CD4-positive, alpha-beta T cell treated with Interleukin-12 subunit alpha and Interleukin-12 subunit beta, for 1 hour (primary cell): ENCODE results near the gene DSCAML1.
"Not testable (repeated sequence)": the region's sequence is repeated elsewhere in the genome, so short reads cannot be mapped to it uniquely, and the experiment has no call there.

Experiments
- DNase-seq: peaks from one replicate; pipeline ENCODE4 v3.0.0-alpha.2; 2020

Gene DSCAML1

GRCh38 chr11:117792241-117792640 lies 4.8 kb downstream of the DSCAML1 start:
- DNase-seq: no peak

GRCh38 chr11:117790279-117790678 lies 6.7 kb downstream of the DSCAML1 start:
- DNase-seq: no peak

GRCh38 chr11:117789241-117789640 lies 7.8 kb downstream of the DSCAML1 start:
- DNase-seq: no peak

- no peak for DNase-seq
Observed at GRCh38 chr11:117786135-117786870, 10.7 kb downstream of the DSCAML1 start.

- DNase-seq: no peak
Observed at GRCh38 chr11:117782101-117782500, 14.9 kb downstream of the DSCAML1 start.

GRCh38 chr11:117781627-117782026 lies 15.4 kb downstream of the DSCAML1 start:
- no peak for DNase-seq

GRCh38 chr11:117780456-117780855 lies 16.6 kb downstream of the DSCAML1 start:
- no peak for DNase-seq

GRCh38 chr11:117774553-117774952 lies 22.5 kb downstream of the DSCAML1 start:
- no peak for DNase-seq

GRCh38 chr11:117772360-117772759 lies 24.7 kb downstream of the DSCAML1 start:
- DNase-seq: no peak

- DNase-seq: no peak
Observed at GRCh38 chr11:117771841-117772240, 25.2 kb downstream of the DSCAML1 start.

GRCh38 chr11:117771197-117771596 lies 25.8 kb downstream of the DSCAML1 start:
- DNase-seq: no peak

GRCh38 chr11:117770061-117770460 lies 27.0 kb downstream of the DSCAML1 start:
- DNase-seq: no peak

GRCh38 chr11:117769533-117769932 lies 27.5 kb downstream of the DSCAML1 start:
- no peak for DNase-seq

- no peak for DNase-seq
Observed at GRCh38 chr11:117768506-117768905, 28.5 kb downstream of the DSCAML1 start.

GRCh38 chr11:117767071-117767470 lies 29.9 kb downstream of the DSCAML1 start:
- DNase-seq: no peak

GRCh38 chr11:117766576-117766975 lies 30.4 kb downstream of the DSCAML1 start:
- DNase-seq: no peak

GRCh38 chr11:117766026-117766425 lies 31.0 kb downstream of the DSCAML1 start:
- DNase-seq: no peak

- no peak for DNase-seq
Observed at GRCh38 chr11:117765068-117765467, 31.9 kb downstream of the DSCAML1 start.

GRCh38 chr11:117763465-117763864 lies 33.6 kb downstream of the DSCAML1 start:
- DNase-seq: not testable (repeated sequence)

GRCh38 chr11:117761993-117762392 lies 35.0 kb downstream of the DSCAML1 start:
- no peak for DNase-seq

GRCh38 chr11:117759305-117759704 lies 37.7 kb downstream of the DSCAML1 start:
- DNase-seq: no peak

- DNase-seq: no peak
Observed at GRCh38 chr11:117754030-117754429, 43.0 kb downstream of the DSCAML1 start.

- DNase-seq: no peak
Observed at GRCh38 chr11:117752721-117753237, 44.2 kb downstream of the DSCAML1 start.

GRCh38 chr11:117752071-117752470 lies 44.9 kb downstream of the DSCAML1 start:
- no peak for DNase-seq
